ENCODE data around the gene PHACTR2.
A peak's percentile ranks its signal among the peaks of the same experiment; 100 is the strongest.

Gene PHACTR2

GRCh38 chr6:143694560-143694959 lies 16.8 kb downstream of the PHACTR2 start:
- no peaks in the 10 kb centered on the region for H3K9me3 ChIP-seq (ENCODE audit: insufficient read depth, low read depth, low read length)
- peaks cover 2% of the 10 kb centered on the region for H3K79me2 ChIP-seq (ENCODE audit: control insufficient read depth, insufficient read depth, low read length, poor library complexity)
- H3K4me1 ChIP-seq (ENCODE audit: control insufficient read depth in 1 of 2, insufficient read depth in 2 of 2, low read length in 2 of 2) = peaks cover 0 to 11% of the 10 kb centered on the region in 2 experiments
- H4K8ac ChIP-seq (ENCODE audit: low read depth, low read length) = no peak overlapping the region
- WGBS (ENCODE audit: extremely low coverage, insufficient coverage, insufficient read length) = no CpG with 5 or more reads among the region's 7 CpGs
- no peak overlapping the region for H3K4me2 ChIP-seq (ENCODE audit: low read length)
- no peak overlapping the region for H4K12ac ChIP-seq (ENCODE audit: low read depth, low read length)
- no peak overlapping the region for H3K18ac ChIP-seq (ENCODE audit: low read length)
- H2BK12ac ChIP-seq (ENCODE audit: low read length) = no peak overlapping the region
- no peaks in the 10 kb centered on the region for H3K79me1 ChIP-seq (ENCODE audit: low read length)
- H3K4ac ChIP-seq (ENCODE audit: low read depth, low read length) = no peak overlapping the region
- no peaks in the 10 kb centered on the region for H3K27me3 ChIP-seq (ENCODE audit: insufficient read depth, low read length)
- no peak overlapping the region for H2BK120ac ChIP-seq (ENCODE audit: insufficient read depth, low read length, poor library complexity)
- H3K27ac ChIP-seq (ENCODE audit: low read depth, low read length) = no peak overlapping the region
- DNase-seq = no peak
- H3K36me3 ChIP-seq (ENCODE audit: control insufficient read depth in 1 of 2, insufficient read depth in 2 of 2, low read length in 2 of 2) = peaks cover 0 to 5% of the 10 kb centered on the region in 2 experiments
- H3K4me3 ChIP-seq (ENCODE audit: low read depth, low read length) = no peak overlapping the region
- H3K14ac ChIP-seq (ENCODE audit: low read length) = no peak overlapping the region
- H4K91ac ChIP-seq (ENCODE audit: low read depth, low read length) = no peak overlapping the region
- no peak overlapping the region for H2AFZ ChIP-seq (ENCODE audit: insufficient read depth, low read length, poor library complexity)
- no peak overlapping the region for H2AK5ac ChIP-seq (ENCODE audit: low read length)
- H3K23ac ChIP-seq (ENCODE audit: low read length) = no peak overlapping the region
- no peak overlapping the region for H3K9ac ChIP-seq (ENCODE audit: low read length)
- H2BK5ac ChIP-seq (ENCODE audit: low read depth, low read length, poor library complexity) = no peak overlapping the region

GRCh38 chr6:143695130-143695968 lies 17.6 kb downstream of the PHACTR2 start:
- DNase-seq = no peak
- H3K27me3 ChIP-seq (ENCODE audit: insufficient read depth, low read length) = no peaks in the 10 kb centered on the region
- no peak overlapping the region for H3K14ac ChIP-seq (ENCODE audit: low read length)
- H3K9ac ChIP-seq (ENCODE audit: low read length) = no peak overlapping the region
- no peaks in the 10 kb centered on the region for H3K79me1 ChIP-seq (ENCODE audit: low read length)
- H4K91ac ChIP-seq (ENCODE audit: low read depth, low read length) = no peak overlapping the region
- H2BK120ac ChIP-seq (ENCODE audit: insufficient read depth, low read length, poor library complexity) = no peak overlapping the region
- H3K4me1 ChIP-seq (ENCODE audit: control insufficient read depth in 1 of 2, insufficient read depth in 2 of 2, low read length in 2 of 2) = peaks cover 0 to 8% of the 10 kb centered on the region in 2 experiments
- no CpG with 5 or more reads among the region's 7 CpGs for WGBS (ENCODE audit: extremely low coverage, insufficient coverage, insufficient read length)
- no peak overlapping the region for H2AK5ac ChIP-seq (ENCODE audit: low read length)
- H3K4ac ChIP-seq (ENCODE audit: low read depth, low read length) = no peak overlapping the region
- H3K9me3 ChIP-seq (ENCODE audit: insufficient read depth, low read depth, low read length) = no peaks in the 10 kb centered on the region
- H2BK5ac ChIP-seq (ENCODE audit: low read depth, low read length, poor library complexity) = no peak overlapping the region
- no peak overlapping the region for H3K27ac ChIP-seq (ENCODE audit: low read depth, low read length)
- H3K4me2 ChIP-seq (ENCODE audit: low read length) = no peak overlapping the region
- no peak overlapping the region for H2BK12ac ChIP-seq (ENCODE audit: low read length)
- no peak overlapping the region for H3K23ac ChIP-seq (ENCODE audit: low read length)
- no peak overlapping the region for H3K4me3 ChIP-seq (ENCODE audit: low read depth, low read length)
- peaks cover 2% of the 10 kb centered on the region for H3K79me2 ChIP-seq (ENCODE audit: control insufficient read depth, insufficient read depth, low read length, poor library complexity)
- peaks cover 0 to 5% of the 10 kb centered on the region in 2 experiments for H3K36me3 ChIP-seq (ENCODE audit: control insufficient read depth in 1 of 2, insufficient read depth in 2 of 2, low read length in 2 of 2)
- H4K8ac ChIP-seq (ENCODE audit: low read depth, low read length) = no peak overlapping the region
- H4K12ac ChIP-seq (ENCODE audit: low read depth, low read length) = no peak overlapping the region
- no peak overlapping the region for H2AFZ ChIP-seq (ENCODE audit: insufficient read depth, low read length, poor library complexity)
- peak overlapping the region; percentile 61 for H3K18ac ChIP-seq (ENCODE audit: low read length)

GRCh38 chr6:143695969-143696663 lies 18.4 kb downstream of the PHACTR2 start:
- no peak overlapping the region for H3K9ac ChIP-seq (ENCODE audit: low read length)
- H3K23ac ChIP-seq (ENCODE audit: low read length) = no peak overlapping the region
- H3K79me2 ChIP-seq (ENCODE audit: control insufficient read depth, insufficient read depth, low read length, poor library complexity) = peaks cover 2% of the 10 kb centered on the region
- H3K18ac ChIP-seq (ENCODE audit: low read length) = no peak overlapping the region
- H3K4me3 ChIP-seq (ENCODE audit: low read depth, low read length) = no peak overlapping the region
- no peak overlapping the region for H3K4me2 ChIP-seq (ENCODE audit: low read length)
- H3K79me1 ChIP-seq (ENCODE audit: low read length) = no peaks in the 10 kb centered on the region
- no peak overlapping the region for H2AK5ac ChIP-seq (ENCODE audit: low read length)
- no peak overlapping the region for H4K8ac ChIP-seq (ENCODE audit: low read depth, low read length)
- H3K14ac ChIP-seq (ENCODE audit: low read length) = no peak overlapping the region
- H3K36me3 ChIP-seq (ENCODE audit: control insufficient read depth in 1 of 2, insufficient read depth in 2 of 2, low read length in 2 of 2) = peaks cover 0 to 6% of the 10 kb centered on the region in 2 experiments
- H2BK120ac ChIP-seq (ENCODE audit: insufficient read depth, low read length, poor library complexity) = no peak overlapping the region
- no CpG with 5 or more reads among the region's 4 CpGs for WGBS (ENCODE audit: extremely low coverage, insufficient coverage, insufficient read length)
- no peak overlapping the region for H3K4ac ChIP-seq (ENCODE audit: low read depth, low read length)
- no peak overlapping the region for H4K12ac ChIP-seq (ENCODE audit: low read depth, low read length)
- H3K27me3 ChIP-seq (ENCODE audit: insufficient read depth, low read length) = no peaks in the 10 kb centered on the region
- no peak for DNase-seq
- H2AFZ ChIP-seq (ENCODE audit: insufficient read depth, low read length, poor library complexity) = no peak overlapping the region
- no peak overlapping the region for H4K91ac ChIP-seq (ENCODE audit: low read depth, low read length)
- no peak overlapping the region for H2BK5ac ChIP-seq (ENCODE audit: low read depth, low read length, poor library complexity)
- no peak overlapping the region for H2BK12ac ChIP-seq (ENCODE audit: low read length)
- peaks cover 0 to 8% of the 10 kb centered on the region in 2 experiments for H3K4me1 ChIP-seq (ENCODE audit: control insufficient read depth in 1 of 2, insufficient read depth in 2 of 2, low read length in 2 of 2)
- no peaks in the 10 kb centered on the region for H3K9me3 ChIP-seq (ENCODE audit: insufficient read depth, low read depth, low read length)
- H3K27ac ChIP-seq (ENCODE audit: low read depth, low read length) = no peak overlapping the region

- Histone ChIP-seq H2BK12ac (ENCODE audit: low read length) (no peak overlapping the region), H3K79me1 (ENCODE audit: low read length) (no peaks in the 10 kb centered on the region), H2BK120ac (ENCODE audit: insufficient read depth, low read length, poor library complexity) (no peak overlapping the region), H2AK5ac (ENCODE audit: low read length) (no peak overlapping the region), H4K12ac (ENCODE audit: low read depth, low read length) (no peak overlapping the region), H2AFZ (ENCODE audit: insufficient read depth, low read length, poor library complexity) (no peak overlapping the region), H3K4me2 (ENCODE audit: low read length) (no peak overlapping the region), H3K27ac (ENCODE audit: low read depth, low read length) (no peak overlapping the region), H2BK5ac (ENCODE audit: low read depth, low read length, poor library complexity) (no peak overlapping the region), H4K8ac (ENCODE audit: low read depth, low read length) (no peak overlapping the region), H4K91ac (ENCODE audit: low read depth, low read length) (no peak overlapping the region), H3K4ac (ENCODE audit: low read depth, low read length) (no peak overlapping the region), H3K23ac (ENCODE audit: low read length) (no peak overlapping the region), H3K9ac (ENCODE audit: low read length) (no peak overlapping the region), H3K36me3 (ENCODE audit: control insufficient read depth in 1 of 2, insufficient read depth in 2 of 2, low read length in 2 of 2) (peaks cover 0 to 6% of the 10 kb centered on the region in 2 experiments), H3K18ac (ENCODE audit: low read length) (no peak overlapping the region), H3K9me3 (ENCODE audit: insufficient read depth, low read depth, low read length) (no peaks in the 10 kb centered on the region), H3K14ac (ENCODE audit: low read length) (no peak overlapping the region), H3K4me1 (ENCODE audit: control insufficient read depth in 1 of 2, insufficient read depth in 2 of 2, low read length in 2 of 2) (peaks cover 0 to 8% of the 10 kb centered on the region in 2 experiments), H3K4me3 (ENCODE audit: low read depth, low read length) (no peak overlapping the region), H3K79me2 (ENCODE audit: control insufficient read depth, insufficient read depth, low read length, poor library complexity) (peaks cover 2% of the 10 kb centered on the region), H3K27me3 (ENCODE audit: insufficient read depth, low read length) (no peaks in the 10 kb centered on the region)
- WGBS (ENCODE audit: extremely low coverage, insufficient coverage, insufficient read length) = no CpG with 5 or more reads among the region's 2 CpGs
- DNase-seq = no peak
These were observed 18.9 kb downstream of the PHACTR2 start for GRCh38 chr6:143696664-143697000.

Data from trophoblast cell (in vitro differentiated cells and primary cell).